Astrocyte (in vitro differentiated cells and primary cell): ENCODE data around the gene EVA1C. TPM values are rescaled to one million over a fixed set of nuclear protein-coding genes. Genes with fewer than 3 reads are reported as not detected.
A peak's percentile ranks its signal among the peaks of the same experiment; 100 is the strongest.

Source experiments
- DNase-seq: peaks from one replicate; pipeline ENCODE4 v3.0.0-alpha.2; 2010; ENCODE audit warnings: low read depth
- FAIRE-seq: peaks from 2 replicates; lab custom pipeline; 2011; peaks lifted over from hg19 to GRCh38; lab: Jason Lieb, UNC
- H2AFZ ChIP-seq: 2 replicates; pipeline ENCODE4 v1.6.0; 2012; ENCODE audit warnings: low read depth, low read length, inconsistent platforms
- H3K27ac ChIP-seq: 2 replicates; pipeline ENCODE4 v1.5.1; 2011; ENCODE audit warnings: low read depth, low read length, inconsistent platforms
- H3K27me3 ChIP-seq: 2 replicates; pipeline ENCODE4 v1.6.0; 2011; ENCODE audit warnings: low read length, inconsistent platforms; ENCODE audit not compliant: insufficient read depth
- H3K36me3 ChIP-seq: 2 replicates; pipeline ENCODE4 v1.5.1; 2011; ENCODE audit warnings: low read length, inconsistent platforms; ENCODE audit not compliant: insufficient read depth
- H3K4me1 ChIP-seq: 2 replicates; pipeline ENCODE4 v1.5.1; 2011; ENCODE audit warnings: low read length, inconsistent platforms; ENCODE audit not compliant: insufficient read depth
- H3K4me2 ChIP-seq: 2 replicates; pipeline ENCODE4 v1.6.0; 2012; ENCODE audit warnings: low read length, inconsistent platforms
- H3K4me3 ChIP-seq: 2 replicates; pipeline ENCODE4 v1.5.1; 2011; ENCODE audit warnings: low read depth, mild to moderate bottlenecking, low read length, inconsistent platforms; ENCODE audit not compliant: insufficient read depth
- H3K79me2 ChIP-seq: 2 replicates; pipeline ENCODE4 v1.6.0; 2012; ENCODE audit warnings: mild to moderate bottlenecking, low read length, inconsistent platforms; ENCODE audit not compliant: insufficient read depth
- H3K9ac ChIP-seq: 2 replicates; pipeline ENCODE4 v1.6.0; 2012; ENCODE audit warnings: mild to moderate bottlenecking, low read length, inconsistent platforms
- H3K9me3 ChIP-seq: 2 replicates; pipeline ENCODE4 v1.5.1; 2012; ENCODE audit warnings: low read depth, mild to moderate bottlenecking, low read length, inconsistent platforms; ENCODE audit not compliant: insufficient read depth
- H4K20me1 ChIP-seq: 2 replicates; pipeline ENCODE4 v1.6.0; 2012; ENCODE audit warnings: low read length, inconsistent platforms; ENCODE audit not compliant: insufficient read depth
- H3K27ac Mint-ChIP-seq: one replicate; pipeline ENCODE4 v1.8.0; 2021; ENCODE audit warnings: mild to moderate bottlenecking, mixed read lengths; ENCODE audit not compliant: unreplicated experiment
- H3K27me3 Mint-ChIP-seq: one replicate; pipeline ENCODE4 v1.8.0; 2021; ENCODE audit warnings: low read depth, mixed read lengths; ENCODE audit not compliant: unreplicated experiment
- H3K36me3 Mint-ChIP-seq: one replicate; pipeline ENCODE4 v1.8.0; 2021; ENCODE audit warnings: low read depth, mixed read lengths; ENCODE audit not compliant: unreplicated experiment
- H3K4me1 Mint-ChIP-seq: one replicate; pipeline ENCODE4 v1.8.0; 2021; ENCODE audit warnings: low read depth, mixed read lengths; ENCODE audit not compliant: unreplicated experiment
- H3K4me3 Mint-ChIP-seq: one replicate; pipeline ENCODE4 v1.8.0; 2021; ENCODE audit warnings: mild to moderate bottlenecking, moderate library complexity, mixed read lengths; ENCODE audit not compliant: unreplicated experiment
- H3K9me3 Mint-ChIP-seq: one replicate; pipeline ENCODE4 v1.8.0; 2021; ENCODE audit warnings: mild to moderate bottlenecking, mixed read lengths; ENCODE audit not compliant: unreplicated experiment
- CTCF ChIP-seq: IDR thresholded peaks from 2 replicates; pipeline ENCODE4 v1.5.1; 2011; ENCODE audit warnings: low read depth, mild to moderate bottlenecking, inconsistent platforms, low read length, moderate library complexity; ENCODE audit not compliant: insufficient read depth
- EZH2 ChIP-seq: IDR thresholded peaks from 2 replicates; pipeline ENCODE4 v1.6.1; 2012; ENCODE audit warnings: mild to moderate bottlenecking, low read length, inconsistent platforms; ENCODE audit not compliant: insufficient read depth
- total RNA-seq: library from RNA; stranded (reverse); gene quantifications from 2 replicates; pipeline ENCODE4 v1.2.1, GENCODE V29; 2021

The EVA1C gene
- total RNA-seq, 1 donor from 2014 or later = not detected

- DNase-seq (peak; percentile 44), FAIRE-seq (no peak)
- Histone ChIP-seq H2AFZ (no peak overlapping the region), H3K27ac (peak overlapping the region; percentile 79), H3K9me3 (no peaks in the 10 kb centered on the region), H3K9ac (no peak overlapping the region), H3K4me3 (no peak overlapping the region), H3K4me1 (peaks cover 22% of the 10 kb centered on the region), H3K27me3 (no peaks in the 10 kb centered on the region), H3K79me2 (peaks cover 77% of the 10 kb centered on the region), H3K4me2 (peak overlapping the region; percentile 60), H4K20me1 (peaks cover 39% of the 10 kb centered on the region), H3K36me3 (peaks cover 44% of the 10 kb centered on the region)
- no peaks in the 10 kb centered on the region for H3K4me1 Mint-ChIP-seq
- H3K36me3 Mint-ChIP-seq = peaks cover 15% of the 10 kb centered on the region
- H3K27ac Mint-ChIP-seq = no peak overlapping the region
- TF ChIP-seq CTCF (no peak), EZH2 (no peak)
- no peaks in the 10 kb centered on the region for H3K9me3 Mint-ChIP-seq
- no peak overlapping the region for H3K4me3 Mint-ChIP-seq
- no peaks in the 10 kb centered on the region for H3K27me3 Mint-ChIP-seq
Observed at GRCh38 chr21:32381571-32381970, 30.9 kb upstream of the EVA1C start.

DNA sequence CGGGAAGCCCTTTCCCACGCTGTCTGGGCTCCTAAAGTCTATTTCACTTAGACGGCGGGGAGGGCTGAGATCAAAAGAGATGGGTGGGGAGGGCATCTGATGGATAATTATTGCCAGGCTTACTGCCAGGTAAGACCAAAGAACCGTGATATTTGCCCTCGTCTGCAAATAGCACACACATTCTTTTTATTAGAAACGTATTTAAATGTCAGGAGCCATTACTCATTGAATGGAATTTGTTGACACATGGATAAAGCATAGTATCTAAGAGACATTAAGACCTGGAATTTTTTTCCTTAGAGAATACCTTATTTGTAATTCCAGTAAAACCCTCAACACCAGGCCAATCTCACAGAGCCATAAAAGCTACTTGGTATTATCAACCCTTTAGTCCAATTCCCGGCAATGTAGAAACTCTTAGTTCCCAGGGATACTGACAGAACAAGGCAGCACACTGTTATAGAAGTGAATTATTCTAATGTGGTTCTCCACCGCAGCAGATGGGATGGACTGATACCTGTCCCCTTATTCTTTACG is 30.3 kb upstream of the EVA1C start:
- Histone ChIP-seq H3K79me2 (peaks cover 77% of the 10 kb centered on the region), H4K20me1 (peaks cover 44% of the 10 kb centered on the region), H3K4me1 (peaks cover 22% of the 10 kb centered on the region), H3K9ac (peak overlapping the region; percentile 61), H3K27ac (peak overlapping the region; percentile 79), H3K4me3 (no peak overlapping the region), H3K36me3 (peaks cover 44% of the 10 kb centered on the region), H3K27me3 (no peaks in the 10 kb centered on the region), H3K9me3 (no peaks in the 10 kb centered on the region), H2AFZ (no peak overlapping the region), H3K4me2 (peak overlapping the region; percentile 60)
- Mint-ChIP-seq H3K36me3 (peaks cover 14% of the 10 kb centered on the region), H3K27me3 (no peaks in the 10 kb centered on the region), H3K9me3 (no peaks in the 10 kb centered on the region), H3K4me1 (no peaks in the 10 kb centered on the region), H3K27ac (peak overlapping the region; percentile 34), H3K4me3 (no peak overlapping the region)
- TF ChIP-seq CTCF (no peak), EZH2 (no peak)
- DNase-seq = peak; percentile 89
- FAIRE-seq = peak; percentile 55

GRCh38 chr21:32383812-32384211 is 28.7 kb upstream of the EVA1C start:
- no peak for TF ChIP-seq CTCF
- TF ChIP-seq EZH2 = no peak
- DNase-seq = no peak
- Mint-ChIP-seq H3K9me3 (no peaks in the 10 kb centered on the region), H3K4me1 (peaks cover 9% of the 10 kb centered on the region), H3K27me3 (no peaks in the 10 kb centered on the region), H3K4me3 (no peak overlapping the region), H3K36me3 (peaks cover 14% of the 10 kb centered on the region), H3K27ac (no peak overlapping the region)
- Histone ChIP-seq H3K9me3 (no peaks in the 10 kb centered on the region), H3K79me2 (peaks cover 77% of the 10 kb centered on the region), H2AFZ (no peak overlapping the region), H4K20me1 (peaks cover 52% of the 10 kb centered on the region), H3K27me3 (no peaks in the 10 kb centered on the region), H3K4me3 (no peak overlapping the region), H3K4me1 (peaks cover 22% of the 10 kb centered on the region), H3K9ac (no peak overlapping the region), H3K4me2 (no peak overlapping the region), H3K36me3 (peaks cover 36% of the 10 kb centered on the region), H3K27ac (no peak overlapping the region)
- FAIRE-seq = no peak
